Suprapubic skin (tissue), 3 donors: ENCODE data around the gene NNMT.

Experiments
- CTCF ChIP-seq, 2 donors: fragments of 200-600 bp in 1 of 2; fragments of 450-650 bp in 1 of 2; sonication (generic) in 1 of 2; IDR thresholded peaks; one replicate each; pipeline ENCODE4 v1.5.1; 2016 to 2019; ENCODE audit warnings: antibody characterized with exemption in 2 of 2, mild to moderate bottlenecking in 1 of 2, moderate library complexity in 1 of 2
- POLR2A ChIP-seq, 2 donors: fragments of 450-650 bp; IDR thresholded peaks; one replicate each; pipeline ENCODE4 v1.6.1; 2017; ENCODE audit warnings: antibody characterized with exemption in 2 of 2, mild to moderate bottlenecking in 2 of 2, moderate library complexity in 2 of 2

DNA sequence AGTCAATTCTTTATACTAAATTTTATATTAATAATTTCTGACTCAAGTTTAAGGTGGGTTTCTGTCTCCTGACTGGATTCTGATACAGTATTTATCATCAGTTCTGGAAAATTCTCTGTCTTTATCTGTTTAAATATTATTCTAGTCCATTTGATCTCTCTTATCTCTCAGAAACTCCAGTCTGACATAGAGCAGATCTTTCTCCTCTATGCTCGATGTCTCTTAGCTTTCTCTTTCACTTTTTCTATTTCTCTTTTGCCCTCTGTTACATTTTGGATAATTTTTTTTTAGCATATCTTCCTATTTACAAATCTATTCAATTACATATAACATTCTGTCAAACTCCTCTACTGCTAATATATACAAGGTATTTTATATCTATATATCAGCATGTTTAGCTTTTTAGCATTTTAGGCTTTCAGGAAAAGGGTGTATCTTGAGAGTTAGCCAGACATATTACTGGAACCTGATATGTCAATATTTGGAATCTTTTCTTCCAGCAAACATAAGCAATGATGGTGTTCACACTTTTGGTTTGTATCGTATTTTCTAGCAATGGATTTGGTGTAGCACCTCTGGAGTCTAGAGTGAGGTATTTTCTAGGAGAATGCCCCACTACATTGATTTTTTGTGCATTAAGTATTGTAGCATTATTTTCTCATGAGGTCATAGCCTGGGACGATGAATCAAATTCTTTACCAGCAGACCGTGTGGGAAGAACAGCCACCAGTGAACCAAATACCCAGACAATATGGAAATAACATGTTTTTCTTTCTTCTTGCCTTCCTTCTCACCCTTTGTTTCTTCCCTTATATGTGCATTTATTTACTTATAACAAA is 4.1 kb upstream of the NNMT start:
- TF ChIP-seq CTCF (IDR thresholded peaks at IDR 0.05) (no peak), POLR2A (IDR thresholded peaks at IDR 0.05) (no peak)
